GM12865 (cell line): ENCODE results near the gene TGM4.
"Not testable (repeated sequence)": the region's sequence is repeated elsewhere in the genome, so short reads cannot be mapped to it uniquely, and the experiment has no call there.

Source experiments
- DNase-seq: peaks from one replicate; pipeline ENCODE4 v3.0.0; 2010; ENCODE audit warnings: low read depth
- H3K4me3 ChIP-seq: 2 replicates; pipeline ENCODE4 v1.5.1; 2011; ENCODE audit warnings: mild to moderate bottlenecking, low read depth, low read length, control low read depth
- CTCF ChIP-seq: IDR thresholded peaks from 2 replicates; pipeline ENCODE4 v1.5.1; 2011; ENCODE audit warnings: low read length, control low read depth, low read depth, inconsistent platforms; ENCODE audit not compliant: insufficient read depth; ENCODE audit errors: missing control alignments

TGM4 gene

DNA sequence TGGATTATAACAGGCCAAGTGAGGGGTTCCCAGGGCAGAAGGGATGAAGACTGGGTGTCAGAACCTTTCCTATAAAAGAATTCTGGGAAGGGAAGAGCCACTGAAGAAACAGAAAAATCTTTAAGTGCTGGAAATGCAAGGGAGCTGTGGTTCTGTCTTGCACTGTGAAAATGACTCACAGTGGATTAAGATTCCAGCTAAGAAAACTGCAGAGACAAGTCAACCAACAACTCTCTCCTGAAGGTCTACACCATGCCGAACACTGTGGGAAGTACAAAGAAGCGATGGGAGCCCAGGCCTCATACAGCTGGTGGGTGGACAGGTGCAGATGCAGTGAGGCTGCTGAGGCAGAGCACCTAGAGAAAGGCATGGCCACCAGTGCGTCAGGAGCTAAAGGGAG is 73.8 kb downstream of the TGM4 start:
- no peak for DNase-seq
- no peak for TF ChIP-seq CTCF
- no peak overlapping the region for H3K4me3 ChIP-seq

DNA sequence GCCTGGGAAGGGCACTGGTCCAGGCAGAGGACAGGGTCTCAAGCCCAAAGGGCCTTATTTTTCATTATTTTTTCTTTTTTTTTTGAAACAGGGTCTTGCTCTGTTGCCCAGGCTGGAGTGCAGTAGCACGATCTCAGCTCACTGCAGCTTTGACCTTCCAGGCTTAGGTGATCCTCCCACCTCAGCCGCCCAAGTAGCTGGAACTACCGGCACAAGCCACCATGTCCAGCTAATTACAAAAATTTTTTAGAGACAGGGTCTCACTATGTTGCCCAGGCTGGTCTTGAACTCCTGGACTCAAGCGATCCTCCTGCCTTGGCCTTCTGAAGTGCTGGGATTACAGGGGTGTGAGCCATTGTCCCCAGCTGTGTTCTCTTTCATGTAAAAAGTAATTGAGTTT is 75.4 kb downstream of the TGM4 start:
- not testable (repeated sequence) for H3K4me3 ChIP-seq, DNase-seq

DNA sequence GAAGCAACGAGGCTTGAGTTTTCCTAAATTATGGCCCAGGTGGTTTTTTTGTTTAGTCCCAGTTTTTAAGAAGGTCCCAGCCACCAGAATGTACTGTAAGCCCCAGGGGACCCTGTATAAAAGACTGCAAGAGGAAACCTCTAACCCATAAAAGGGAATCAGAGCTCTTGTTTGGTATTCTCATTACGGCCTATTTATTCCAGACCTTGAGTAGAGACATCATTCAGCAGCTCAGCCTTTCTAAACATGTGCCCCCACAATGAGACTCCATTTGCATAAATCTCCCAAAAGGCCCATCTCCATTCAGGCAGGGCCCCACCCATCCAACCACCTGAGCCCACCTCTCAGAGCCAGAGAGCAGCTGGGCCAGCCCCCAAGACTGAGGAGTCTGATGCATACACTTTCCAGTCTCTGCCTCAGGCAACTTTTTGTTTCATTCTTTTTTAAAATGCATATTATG is 75.9 kb downstream of the TGM4 start:
- no peak for DNase-seq
- TF ChIP-seq CTCF: no peak
- no peak overlapping the region for H3K4me3 ChIP-seq

GRCh38 chr3:44952689-44953088 is 78.3 kb downstream of the TGM4 start:
- no peak for TF ChIP-seq CTCF
- H3K4me3 ChIP-seq: no peak overlapping the region
- no peak for DNase-seq

DNA sequence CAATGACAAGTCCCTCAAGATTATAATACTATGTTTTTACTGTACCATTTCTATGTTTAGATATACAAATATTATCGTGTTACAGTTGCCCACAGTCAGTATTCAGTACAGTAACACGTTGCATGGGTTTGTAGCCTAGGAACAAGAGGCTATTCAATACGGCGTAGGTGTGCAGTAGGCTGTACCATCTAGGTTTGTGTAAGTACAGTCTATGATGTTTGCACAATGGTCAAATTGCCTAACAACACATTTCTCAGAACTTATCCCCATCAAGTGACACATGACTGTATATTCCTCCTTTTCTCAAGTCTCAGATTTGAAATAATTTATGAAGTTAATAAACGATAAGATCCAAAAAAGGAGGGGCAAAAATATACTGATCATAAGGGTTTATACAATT is 79.9 kb downstream of the TGM4 start:
- TF ChIP-seq CTCF: no peak
- DNase-seq: no peak
- H3K4me3 ChIP-seq: no peak overlapping the region

GRCh38 chr3:44954962-44955361 is 80.6 kb downstream of the TGM4 start:
- no peak for TF ChIP-seq CTCF
- DNase-seq: peak; percentile 19
- H3K4me3 ChIP-seq: no peak overlapping the region

DNA sequence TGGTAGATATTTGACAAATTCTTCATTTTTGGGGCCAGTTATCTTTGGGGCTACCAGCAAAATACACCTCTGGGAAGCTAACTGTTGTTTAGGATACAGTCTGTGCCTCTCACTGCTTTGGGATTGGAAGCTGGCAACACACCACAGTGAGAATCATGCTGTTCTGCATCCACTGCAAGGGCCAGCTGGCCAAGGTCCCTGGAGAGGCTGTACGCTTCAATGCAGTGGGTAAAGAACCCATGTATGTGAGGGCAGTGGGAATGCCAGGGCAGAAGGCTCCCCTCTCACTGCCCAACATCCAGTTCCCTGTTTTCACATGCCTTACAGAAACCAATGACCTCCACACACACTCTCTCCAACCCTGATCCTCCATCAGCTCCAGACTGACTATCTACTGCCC is 81.5 kb downstream of the TGM4 start:
- DNase-seq: no peak
- TF ChIP-seq CTCF: no peak
- no peak overlapping the region for H3K4me3 ChIP-seq
